Smooth muscle cell (in vitro differentiated cells): ENCODE measurements around the gene ASIC2. TPM values are rescaled to one million over a fixed set of nuclear protein-coding genes. Genes with fewer than 3 reads are reported as not detected.

Experiments used
- DNase-seq: peaks from one replicate; lab custom pipeline; 2025; ENCODE audit not compliant: unreplicated experiment; lab: John Stamatoyannopoulos, UW
- H2AFZ ChIP-seq: fragments of 200-600 bp; sonication (generic); 2 replicates; pipeline ENCODE4 v1.6.0; 2016; ENCODE audit warnings: antibody characterized with exemption, low read depth, mild to moderate bottlenecking
- H3F3A ChIP-seq: fragments of 200-600 bp; sonication (generic); 2 replicates; pipeline ENCODE4 v1.6.0; 2017; ENCODE audit warnings: antibody characterized with exemption, low read depth
- H3K27ac ChIP-seq: fragments of 200-600 bp; sonication (generic); 2 replicates; pipeline ENCODE4 v1.5.1; 2016; ENCODE audit warnings: low read depth, mild to moderate bottlenecking
- H3K27me3 ChIP-seq: fragments of 200-600 bp; sonication (generic); 2 replicates; pipeline ENCODE4 v1.6.1; 2016; ENCODE audit warnings: low read depth, mild to moderate bottlenecking
- H3K36me3 ChIP-seq: fragments of 200-600 bp; sonication (generic); 2 replicates; pipeline ENCODE4 v1.5.1; 2016; ENCODE audit warnings: low read depth
- H3K4me1 ChIP-seq: fragments of 200-600 bp; sonication (generic); 2 replicates; pipeline ENCODE4 v1.5.1; 2016; ENCODE audit warnings: low read depth
- H3K4me2 ChIP-seq: fragments of 200-600 bp; sonication (generic); 2 replicates; pipeline ENCODE4 v1.6.0; 2016; ENCODE audit warnings: mild to moderate bottlenecking
- H3K4me3 ChIP-seq: fragments of 200-600 bp; sonication (generic); 2 replicates; pipeline ENCODE4 v1.5.1; 2016; ENCODE audit warnings: mild to moderate bottlenecking
- H3K79me2 ChIP-seq: fragments of 200-600 bp; sonication (generic); 2 replicates; pipeline ENCODE4 v1.6.0; 2016; ENCODE audit warnings: low read depth, mild to moderate bottlenecking
- H3K9ac ChIP-seq: fragments of 200-600 bp; sonication (generic); 2 replicates; pipeline ENCODE4 v1.6.0; 2016; ENCODE audit warnings: low read depth
- H3K9me3 ChIP-seq: fragments of 200-600 bp; sonication (generic); replicated peaks from 2 replicates; pipeline ENCODE4 v1.5.1; 2016; ENCODE audit warnings: low read depth
- H4K20me1 ChIP-seq: fragments of 200-600 bp; sonication (generic); 2 replicates; pipeline ENCODE4 v1.6.0; 2016; ENCODE audit warnings: low read depth
- WGBS: methylation state at CpG from one replicate; pipeline ENCODE4 v1.1.7; 2016; ENCODE audit warnings: low lambda C conversion rate; 5-methylcytosine and 5-hydroxymethylcytosine counted together
- polyA plus RNA-seq: library from polyadenylated mRNA; unstranded; fragments of >200 nt; fragmentation: Nextera tagmentation; extraction: Ambion mirVana; gene quantifications from 2 replicates; pipeline ENCODE4 v1.2.1, GENCODE V29; 2016
- total RNA-seq: library from RNA; depleted of rRNA; stranded (reverse); fragments of >200 nt; gene quantifications from 2 replicates; pipeline ENCODE4 v1.2.3, GENCODE V29; 2014
- TF ChIP-seq, protein P1 (sequence below): fragments of 200-600 bp; sonication (generic); IDR thresholded peaks from 2 replicates; pipeline ENCODE4 v1.5.1; 2017; ENCODE audit warnings: borderline replicate concordance, mild to moderate bottlenecking, antibody characterized with exemption; ENCODE audit not compliant: insufficient read depth, poor library complexity, severe bottlenecking

The ASIC2 gene
- total and polyA plus RNA-seq, 2 experiments from 2014 or later: 0.18 to 0.23 TPM

DNA sequence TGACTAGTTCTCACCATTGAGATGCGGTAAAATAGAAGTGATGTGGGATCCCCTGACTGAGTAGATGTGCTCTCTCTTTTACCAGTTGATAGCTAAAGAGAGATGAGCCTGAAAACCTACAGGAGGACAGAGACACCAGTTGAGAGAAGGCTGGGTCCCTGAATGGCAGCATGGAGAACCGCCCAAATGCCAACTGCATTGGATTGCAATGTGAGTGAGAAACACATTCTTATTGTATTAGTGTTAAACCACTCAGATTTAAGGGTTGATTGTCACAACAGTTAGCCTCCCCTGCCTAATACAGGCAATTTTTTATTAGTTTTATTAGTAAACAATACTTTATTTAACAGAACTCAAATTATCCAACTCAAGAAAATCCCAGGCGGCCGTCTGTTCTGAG, 240.2 kb downstream of the ASIC2 start:
- no peak overlapping the region for H3K9ac ChIP-seq
- peaks cover 9% of the 10 kb centered on the region for H3K27me3 ChIP-seq
- no peak overlapping the region for H3K27ac ChIP-seq
- no peaks in the 10 kb centered on the region for H3K4me1 ChIP-seq
- DNase-seq: no peak
- no peak overlapping the region for H3K4me2 ChIP-seq
- no peaks in the 10 kb centered on the region for H3F3A ChIP-seq
- H3K79me2 ChIP-seq: no peaks in the 10 kb centered on the region
- no peak overlapping the region for H3K4me3 ChIP-seq
- no peaks in the 10 kb centered on the region for H4K20me1 ChIP-seq
- H3K36me3 ChIP-seq: no peaks in the 10 kb centered on the region
- TF ChIP-seq, protein P1, sequence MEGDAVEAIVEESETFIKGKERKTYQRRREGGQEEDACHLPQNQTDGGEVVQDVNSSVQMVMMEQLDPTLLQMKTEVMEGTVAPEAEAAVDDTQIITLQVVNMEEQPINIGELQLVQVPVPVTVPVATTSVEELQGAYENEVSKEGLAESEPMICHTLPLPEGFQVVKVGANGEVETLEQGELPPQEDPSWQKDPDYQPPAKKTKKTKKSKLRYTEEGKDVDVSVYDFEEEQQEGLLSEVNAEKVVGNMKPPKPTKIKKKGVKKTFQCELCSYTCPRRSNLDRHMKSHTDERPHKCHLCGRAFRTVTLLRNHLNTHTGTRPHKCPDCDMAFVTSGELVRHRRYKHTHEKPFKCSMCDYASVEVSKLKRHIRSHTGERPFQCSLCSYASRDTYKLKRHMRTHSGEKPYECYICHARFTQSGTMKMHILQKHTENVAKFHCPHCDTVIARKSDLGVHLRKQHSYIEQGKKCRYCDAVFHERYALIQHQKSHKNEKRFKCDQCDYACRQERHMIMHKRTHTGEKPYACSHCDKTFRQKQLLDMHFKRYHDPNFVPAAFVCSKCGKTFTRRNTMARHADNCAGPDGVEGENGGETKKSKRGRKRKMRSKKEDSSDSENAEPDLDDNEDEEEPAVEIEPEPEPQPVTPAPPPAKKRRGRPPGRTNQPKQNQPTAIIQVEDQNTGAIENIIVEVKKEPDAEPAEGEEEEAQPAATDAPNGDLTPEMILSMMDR: no peak
- H3K9me3 ChIP-seq: no peaks in the 10 kb centered on the region
- H2AFZ ChIP-seq: no peak overlapping the region
- 94% methylated on average over 4 of the region's 4 CpGs for WGBS

DNA sequence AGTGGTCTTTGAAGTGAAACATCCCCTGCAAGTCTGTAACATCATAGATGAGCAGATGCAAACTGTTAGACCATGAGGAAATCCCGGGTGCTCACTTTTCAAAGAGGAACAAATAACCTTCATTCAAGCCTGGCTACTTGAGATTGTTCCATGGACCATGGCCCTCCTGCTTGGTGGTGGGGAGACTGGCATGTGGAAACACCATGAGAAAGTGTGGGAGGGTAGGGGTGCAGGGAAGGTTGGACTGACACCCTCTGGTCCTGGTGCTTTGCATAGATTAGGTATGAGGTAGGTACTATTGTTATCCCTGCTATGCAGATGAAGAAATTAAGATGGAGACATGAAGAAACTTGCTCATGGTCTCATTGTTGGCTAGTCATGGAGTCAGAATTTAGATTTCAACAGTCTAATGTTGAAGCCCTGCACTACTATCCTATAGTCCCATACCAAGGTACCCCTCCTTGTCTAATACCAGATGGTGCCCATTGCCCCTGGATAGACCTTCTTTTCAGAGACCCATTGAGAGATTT, 242.4 kb downstream of the ASIC2 start:
- H3K27me3 ChIP-seq: peaks cover 9% of the 10 kb centered on the region
- WGBS: 80% methylated on average over 1 of the region's 1 CpG
- no peaks in the 10 kb centered on the region for H3F3A ChIP-seq
- no peaks in the 10 kb centered on the region for H3K9me3 ChIP-seq
- H3K4me2 ChIP-seq: no peak overlapping the region
- no peak overlapping the region for H2AFZ ChIP-seq
- no peak overlapping the region for H3K27ac ChIP-seq
- TF ChIP-seq, protein P1: no peak
- H3K4me3 ChIP-seq: no peak overlapping the region
- no peak overlapping the region for H3K9ac ChIP-seq
- H3K4me1 ChIP-seq: no peaks in the 10 kb centered on the region
- H3K36me3 ChIP-seq: no peaks in the 10 kb centered on the region
- H3K79me2 ChIP-seq: no peaks in the 10 kb centered on the region
- no peaks in the 10 kb centered on the region for H4K20me1 ChIP-seq
- DNase-seq: no peak

DNA sequence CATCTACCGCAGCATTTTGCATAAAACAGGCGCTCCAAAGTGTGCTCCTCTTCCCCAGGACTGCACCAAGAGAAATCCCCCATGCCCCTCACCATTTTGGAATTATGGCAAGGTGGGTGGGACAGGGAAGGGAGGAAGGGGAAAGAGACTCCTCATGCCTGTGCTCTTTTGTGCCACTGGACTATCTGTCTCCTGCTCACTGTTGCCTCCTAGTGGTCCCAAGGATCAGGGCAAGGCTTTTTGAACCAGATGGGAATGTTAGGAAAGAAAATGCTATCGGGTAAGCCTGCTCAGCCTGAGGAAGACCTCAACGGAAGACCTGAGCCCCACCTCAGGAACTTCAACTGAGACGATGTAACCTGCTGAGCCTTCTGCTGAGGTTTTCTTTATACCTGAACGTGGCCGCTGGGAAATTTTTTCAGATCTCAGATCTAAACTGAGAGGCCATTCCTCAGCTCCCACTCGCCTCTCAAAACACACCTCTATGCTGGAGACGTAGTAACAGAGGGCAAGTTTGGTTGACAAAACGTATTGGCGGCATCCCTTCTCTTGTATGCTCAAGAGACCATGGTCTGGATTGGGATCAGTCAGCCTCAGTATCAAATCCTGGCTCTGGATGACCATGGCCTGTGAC, 243.2 kb downstream of the ASIC2 start:
- no peak for DNase-seq
- no peaks in the 10 kb centered on the region for H3F3A ChIP-seq

More for the DNA sequence above, 243.2 kb downstream of the ASIC2 start:
- WGBS: 55% methylated on average over 11 of the region's 11 CpGs
- H3K4me2 ChIP-seq: no peak overlapping the region
- H3K27me3 ChIP-seq: peaks cover 9% of the 10 kb centered on the region
- H3K4me1 ChIP-seq: no peaks in the 10 kb centered on the region
- no peak overlapping the region for H3K4me3 ChIP-seq
- no peak overlapping the region for H3K9ac ChIP-seq
- H3K36me3 ChIP-seq: no peaks in the 10 kb centered on the region
- no peaks in the 10 kb centered on the region for H3K9me3 ChIP-seq
- H3K79me2 ChIP-seq: no peaks in the 10 kb centered on the region
- H4K20me1 ChIP-seq: no peaks in the 10 kb centered on the region
- no peak overlapping the region for H2AFZ ChIP-seq
- H3K27ac ChIP-seq: no peak overlapping the region
- TF ChIP-seq, protein P1: peak; percentile 82
